C1 segment of cervical spinal cord (tissue), 14 donors: Measurements from ENCODE around the gene GAS2L1.
A peak's percentile ranks its signal among the peaks of the same experiment; 100 is the strongest.

Source experiments
- DNase-seq, 14 donors: peaks; one replicate each; lab custom pipeline; 2025; lab: John Stamatoyannopoulos, UW

The GAS2L1 gene

DNA sequence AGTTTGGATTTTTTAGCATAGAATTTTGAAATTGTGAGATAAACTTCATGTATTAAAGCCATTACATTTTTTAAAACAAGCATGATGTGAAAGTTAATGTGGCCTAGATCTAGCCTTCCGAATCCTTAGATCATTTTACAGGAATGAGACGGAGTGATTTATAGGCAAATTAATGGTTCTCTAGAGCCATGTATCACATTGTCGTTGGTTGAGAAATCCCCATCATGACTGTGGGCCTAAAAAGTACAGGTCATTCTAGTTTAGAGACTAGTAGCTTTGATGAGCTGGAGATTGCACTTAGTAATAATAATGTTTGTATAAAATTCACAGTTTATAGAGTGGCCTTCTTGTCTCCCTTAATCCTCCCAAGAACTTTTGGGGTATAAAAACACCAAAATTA lies 31.3 kb upstream of the GAS2L1 start:
- no peak for DNase-seq

DNA sequence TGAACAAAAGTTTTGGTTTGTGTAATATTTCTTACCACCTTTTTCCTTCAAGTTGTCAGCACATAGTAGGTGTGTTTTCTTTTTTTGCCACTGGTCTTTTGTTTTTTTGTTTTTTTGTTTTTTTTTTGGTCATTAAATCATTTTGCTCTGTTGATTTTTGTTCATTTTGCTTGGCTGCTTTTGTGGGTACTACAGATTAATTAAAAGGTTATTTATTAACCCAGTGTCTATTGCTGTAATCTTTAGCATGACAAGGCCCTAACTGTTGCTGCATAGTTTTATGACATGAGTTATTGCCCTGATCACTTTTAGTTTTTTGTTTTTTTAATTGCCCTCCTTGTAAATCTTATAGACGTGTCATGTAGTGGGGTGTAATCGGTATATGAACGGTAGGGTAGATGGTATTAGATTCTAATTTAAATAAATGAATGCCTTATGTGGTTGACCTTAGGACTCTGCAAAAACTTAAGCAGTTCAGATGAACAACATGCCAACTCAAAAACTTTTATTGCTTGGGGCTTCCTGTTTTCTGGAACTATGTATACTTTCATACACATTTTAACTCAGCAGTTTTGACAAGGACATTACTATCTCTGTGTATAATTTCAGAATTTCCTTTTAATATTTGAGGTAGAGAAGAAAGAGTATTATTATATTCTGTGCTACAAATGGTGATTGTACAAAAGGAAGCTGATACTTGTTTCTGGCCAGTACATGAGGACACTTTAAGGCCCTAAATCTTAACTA lies 30.5 kb upstream of the GAS2L1 start:
- no peak for DNase-seq

DNA sequence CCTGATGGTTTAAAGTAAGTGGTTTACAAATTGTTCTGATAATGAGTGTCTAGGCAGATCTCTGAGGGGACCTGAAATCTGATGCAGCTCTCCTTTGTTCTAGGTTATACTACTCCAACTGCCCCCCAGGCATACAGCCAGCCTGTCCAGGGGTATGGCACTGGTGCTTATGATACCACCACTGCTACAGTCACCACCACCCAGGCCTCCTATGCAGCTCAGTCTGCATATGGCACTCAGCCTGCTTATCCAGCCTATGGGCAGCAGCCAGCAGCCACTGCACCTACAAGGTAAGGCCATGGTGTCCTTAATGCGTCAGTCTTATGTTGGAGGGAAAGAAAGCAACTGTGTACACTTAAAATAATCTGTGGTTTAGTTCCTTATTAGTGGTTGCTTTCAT lies 28.5 kb upstream of the GAS2L1 start:
- no peak for DNase-seq

DNA sequence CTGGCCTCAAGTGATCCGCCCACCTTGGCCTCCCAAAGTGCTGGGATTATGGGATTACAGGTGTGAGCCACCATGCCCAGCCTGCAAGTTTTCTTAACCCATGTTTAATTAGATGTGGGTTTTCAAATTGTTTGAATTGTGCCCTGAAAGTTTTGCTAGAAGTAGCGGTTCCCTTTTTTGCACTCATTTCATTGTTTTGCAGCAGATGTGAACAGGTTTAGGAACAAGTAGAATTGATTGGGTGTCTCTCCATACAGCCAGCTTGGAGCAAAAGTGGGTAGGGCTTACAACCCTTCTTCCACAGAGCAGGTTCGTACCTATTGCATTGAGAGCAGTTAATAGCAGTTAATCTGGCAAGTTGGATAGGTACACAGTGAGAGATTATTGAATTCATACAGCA lies 22.3 kb upstream of the GAS2L1 start:
- DNase-seq, result no peak

DNA sequence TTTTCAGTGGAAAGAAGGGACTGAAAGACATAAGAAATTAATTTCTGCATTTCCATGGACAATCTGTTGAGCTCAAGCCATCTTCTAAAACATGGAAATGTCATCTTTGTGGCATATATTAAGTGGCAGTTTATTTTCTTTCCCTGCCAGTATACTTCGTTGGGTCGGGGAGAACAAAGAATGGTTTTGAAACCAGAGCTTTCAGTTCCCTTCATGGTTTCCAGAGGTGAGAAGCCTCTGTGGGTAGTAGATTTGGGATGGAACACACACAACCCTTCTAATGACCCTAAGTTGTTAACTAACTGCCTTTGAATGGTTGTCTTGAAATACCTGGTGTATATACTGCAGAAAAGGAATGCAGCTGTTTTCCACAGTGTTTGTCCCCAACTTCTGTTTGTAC lies 17.6 kb upstream of the GAS2L1 start:
- DNase-seq, result no peak

DNA sequence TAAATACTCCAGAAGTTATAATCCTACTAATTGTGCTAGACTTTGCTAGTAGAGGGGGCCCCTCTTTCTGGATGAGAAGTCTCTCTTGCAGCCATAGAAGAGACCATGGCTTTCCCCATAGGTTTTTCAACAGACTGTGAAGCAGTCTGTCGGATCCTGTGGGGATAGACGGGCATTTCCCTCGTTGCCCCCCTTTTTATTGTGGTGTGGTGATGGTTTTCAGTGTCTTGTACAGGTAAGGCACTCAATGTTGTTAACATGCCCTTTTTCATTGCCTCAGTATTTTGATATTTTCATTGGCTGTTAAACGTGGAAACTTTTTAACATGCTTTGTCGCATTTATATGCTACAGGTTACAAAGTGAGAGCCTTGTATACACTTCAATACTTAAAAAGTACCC lies 16.4 kb upstream of the GAS2L1 start:
- no peak for DNase-seq

DNA sequence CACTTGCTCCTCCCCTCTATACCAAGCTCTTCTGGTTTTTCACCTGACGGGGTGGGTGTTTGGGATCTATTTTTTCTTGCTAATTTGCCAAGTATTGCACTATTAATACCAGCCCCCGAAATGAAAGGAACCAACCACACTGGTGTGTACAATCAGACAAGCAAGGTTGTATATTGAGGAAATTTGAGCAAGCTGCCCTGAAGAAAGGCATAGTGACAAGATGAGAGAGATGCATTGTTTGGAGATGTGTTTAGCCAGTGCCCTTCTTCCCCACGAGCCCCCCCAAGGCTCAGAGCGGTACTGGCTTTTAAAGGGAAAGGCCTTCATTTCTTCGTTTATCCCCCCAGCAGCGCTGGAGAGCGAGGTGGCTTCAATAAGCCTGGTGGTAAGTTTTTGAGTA lies 15.2 kb upstream of the GAS2L1 start:
- DNase-seq, result no peak

DNA sequence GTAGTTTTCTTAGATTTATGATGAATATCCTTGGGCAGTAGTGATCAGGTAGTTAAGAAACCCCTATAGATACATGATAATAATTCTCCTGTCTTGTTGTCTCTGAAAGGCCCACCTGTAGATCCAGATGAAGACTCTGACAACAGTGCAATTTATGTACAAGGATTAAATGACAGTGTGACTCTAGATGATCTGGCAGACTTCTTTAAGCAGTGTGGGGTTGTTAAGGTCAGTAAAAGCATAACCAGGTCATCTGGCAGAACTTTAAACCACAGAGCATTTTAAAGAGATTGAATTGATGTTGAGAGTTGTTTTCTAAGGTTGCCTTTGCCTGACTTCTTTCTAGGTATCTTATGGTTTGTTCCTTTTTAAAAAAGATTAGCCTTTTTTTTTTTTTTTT lies 14.1 kb upstream of the GAS2L1 start:
- DNase-seq, result no peak

DNA sequence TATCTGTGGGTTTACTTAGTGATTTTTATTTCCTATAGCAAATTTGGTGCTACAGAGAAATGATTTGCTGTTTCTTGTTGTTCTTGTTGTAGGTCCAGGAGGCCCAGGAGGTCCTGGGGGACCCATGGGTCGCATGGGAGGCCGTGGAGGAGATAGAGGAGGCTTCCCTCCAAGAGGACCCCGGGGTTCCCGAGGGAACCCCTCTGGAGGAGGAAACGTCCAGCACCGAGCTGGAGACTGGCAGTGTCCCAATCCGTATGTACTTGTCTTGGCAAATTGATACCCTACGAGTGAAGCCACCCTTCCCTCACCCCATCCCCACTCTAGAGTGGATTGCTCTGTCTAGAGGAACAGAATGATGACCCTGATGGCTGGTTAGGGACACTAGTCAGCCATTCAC lies 7.8 kb upstream of the GAS2L1 start:
- DNase-seq, result no peak

DNA sequence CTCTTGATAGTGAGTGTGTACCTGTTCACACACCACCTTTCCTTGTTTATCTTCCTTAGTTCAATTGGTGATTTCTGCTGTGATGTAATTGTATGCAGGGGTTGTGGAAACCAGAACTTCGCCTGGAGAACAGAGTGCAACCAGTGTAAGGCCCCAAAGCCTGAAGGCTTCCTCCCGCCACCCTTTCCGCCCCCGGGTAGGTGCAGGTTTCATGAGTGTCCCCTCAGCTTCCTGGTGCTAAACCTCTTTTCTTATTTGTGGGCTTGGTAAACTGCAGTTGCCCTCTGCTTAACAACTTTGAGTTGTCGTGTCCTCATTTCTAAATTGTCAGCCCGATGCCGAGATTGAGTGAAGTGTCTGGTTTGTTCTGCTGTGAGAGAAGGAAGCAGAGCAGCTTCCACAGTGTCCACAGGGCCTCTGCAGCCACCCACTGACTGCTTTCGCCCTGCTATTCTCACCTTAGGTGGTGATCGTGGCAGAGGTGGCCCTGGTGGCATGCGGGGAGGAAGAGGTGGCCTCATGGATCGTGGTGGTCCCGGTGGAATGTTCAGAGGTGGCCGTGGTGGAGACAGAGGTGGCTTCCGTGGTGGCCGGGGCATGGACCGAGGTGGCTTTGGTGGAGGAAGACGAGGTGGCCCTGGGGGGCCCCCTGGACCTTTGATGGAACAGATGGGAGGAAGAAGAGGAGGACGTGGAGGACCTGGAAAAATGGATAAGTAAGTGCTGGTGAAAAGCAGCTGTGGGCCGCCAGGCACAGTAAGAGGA lies 7.1 kb upstream of the GAS2L1 start:
- DNase-seq, result no peak

DNA sequence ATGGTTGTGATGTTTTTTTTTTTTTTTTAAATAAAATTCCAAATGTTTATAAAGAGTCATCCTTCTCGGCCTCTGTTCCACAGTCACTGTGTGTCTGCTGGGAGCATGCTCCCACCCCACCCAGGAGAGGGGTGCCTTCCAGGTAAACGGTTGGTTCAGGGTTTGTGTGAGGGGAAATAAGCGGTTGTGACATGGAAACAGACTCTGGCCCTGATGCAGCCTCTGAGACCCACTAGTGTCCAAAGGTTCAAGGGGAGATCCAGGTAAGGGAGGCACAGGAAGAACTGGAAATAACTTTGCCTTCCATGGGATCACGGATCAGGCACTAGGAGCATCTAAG lies 6.0 kb upstream of the GAS2L1 start:
- DNase-seq, result no peak

DNA sequence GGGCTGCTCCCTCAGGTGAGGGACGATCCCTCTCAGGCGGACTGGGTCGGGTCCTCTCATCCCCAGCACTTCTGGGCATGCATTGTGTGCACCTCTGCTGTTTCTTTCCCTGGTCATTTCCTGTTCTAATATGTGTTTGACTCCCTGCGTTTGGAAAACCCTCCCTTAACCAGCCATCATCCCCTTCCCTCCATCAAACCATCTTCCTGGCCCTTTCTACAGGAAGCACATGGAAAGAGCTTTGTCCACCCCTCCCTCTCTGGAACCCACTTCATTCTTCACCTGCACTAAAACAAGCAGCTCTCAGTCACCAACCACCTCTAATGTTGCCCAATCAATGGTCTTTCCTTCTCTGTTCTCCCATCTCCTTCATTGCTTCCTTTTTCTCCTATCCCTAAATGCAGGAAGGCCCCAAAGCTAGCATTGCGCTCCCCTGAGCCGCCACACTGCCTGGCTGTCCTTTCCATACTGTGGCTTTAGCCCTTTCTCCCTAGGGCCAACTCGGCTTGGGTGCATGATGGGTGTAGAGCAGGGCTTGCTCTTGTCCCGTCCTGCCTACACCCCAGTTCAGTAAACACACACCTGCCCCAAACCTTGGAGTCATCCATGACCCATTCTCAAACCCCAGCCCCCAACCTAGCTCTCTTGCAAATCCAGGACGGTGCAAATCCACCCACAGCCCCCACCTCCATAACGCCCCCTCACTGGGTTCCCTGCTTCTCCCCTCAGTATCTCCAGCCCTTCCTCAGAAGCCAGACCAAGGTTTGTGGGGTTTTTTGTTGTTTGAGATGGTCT lies 5.4 kb upstream of the GAS2L1 start:
- no peak for DNase-seq

DNA sequence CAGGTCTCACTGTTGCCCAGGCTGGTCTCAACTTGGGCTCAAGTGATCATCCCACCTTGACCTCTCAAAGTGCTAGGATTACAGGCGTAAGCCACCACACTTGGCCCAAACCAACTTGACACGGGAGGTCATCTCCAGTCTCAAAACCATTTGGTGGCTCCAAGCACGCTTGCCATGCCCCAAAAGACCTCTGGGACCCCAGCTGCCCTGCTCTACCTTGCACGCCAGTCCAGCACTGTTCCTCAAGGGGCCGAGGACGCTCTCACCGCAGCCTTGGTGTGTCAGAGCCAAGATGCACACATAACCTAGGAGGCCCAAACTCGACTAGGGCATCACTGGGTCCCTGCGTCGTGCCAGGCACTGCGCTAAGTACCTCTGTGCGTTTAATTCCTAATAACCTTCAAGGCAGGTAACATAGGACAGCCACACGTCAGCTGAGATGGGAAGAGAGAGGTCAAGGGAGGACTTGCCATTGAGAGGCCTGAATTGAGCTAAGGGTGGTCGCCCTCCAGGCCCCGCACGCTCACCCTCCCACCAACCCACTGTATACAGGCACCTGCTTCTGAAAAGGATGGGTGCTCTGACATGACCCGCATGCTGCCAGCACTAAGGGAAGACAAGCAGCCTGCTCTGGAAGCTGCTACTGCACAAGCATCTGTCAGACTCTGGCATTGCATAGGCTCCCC lies 4.6 kb upstream of the GAS2L1 start:
- peak in 1 of 14 donors; percentile 75 for DNase-seq

DNA sequence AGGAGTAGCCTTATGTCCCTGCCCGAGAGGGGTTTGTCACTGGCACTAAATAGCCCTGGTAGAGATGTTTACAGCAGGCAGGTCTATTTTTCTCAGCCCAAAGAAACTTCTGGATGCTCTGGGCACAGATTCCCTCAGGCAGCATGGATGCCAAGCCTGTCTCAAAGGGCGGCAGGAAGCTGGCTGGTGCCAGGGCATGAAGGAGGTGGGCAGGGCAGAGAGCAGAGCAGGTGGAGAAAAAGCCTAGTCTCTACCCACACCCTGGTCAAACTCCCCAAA lies 4.1 kb upstream of the GAS2L1 start:
- peak in 4 of 14 donors; percentile 44 to 75 (median 60) for DNase-seq

DNA sequence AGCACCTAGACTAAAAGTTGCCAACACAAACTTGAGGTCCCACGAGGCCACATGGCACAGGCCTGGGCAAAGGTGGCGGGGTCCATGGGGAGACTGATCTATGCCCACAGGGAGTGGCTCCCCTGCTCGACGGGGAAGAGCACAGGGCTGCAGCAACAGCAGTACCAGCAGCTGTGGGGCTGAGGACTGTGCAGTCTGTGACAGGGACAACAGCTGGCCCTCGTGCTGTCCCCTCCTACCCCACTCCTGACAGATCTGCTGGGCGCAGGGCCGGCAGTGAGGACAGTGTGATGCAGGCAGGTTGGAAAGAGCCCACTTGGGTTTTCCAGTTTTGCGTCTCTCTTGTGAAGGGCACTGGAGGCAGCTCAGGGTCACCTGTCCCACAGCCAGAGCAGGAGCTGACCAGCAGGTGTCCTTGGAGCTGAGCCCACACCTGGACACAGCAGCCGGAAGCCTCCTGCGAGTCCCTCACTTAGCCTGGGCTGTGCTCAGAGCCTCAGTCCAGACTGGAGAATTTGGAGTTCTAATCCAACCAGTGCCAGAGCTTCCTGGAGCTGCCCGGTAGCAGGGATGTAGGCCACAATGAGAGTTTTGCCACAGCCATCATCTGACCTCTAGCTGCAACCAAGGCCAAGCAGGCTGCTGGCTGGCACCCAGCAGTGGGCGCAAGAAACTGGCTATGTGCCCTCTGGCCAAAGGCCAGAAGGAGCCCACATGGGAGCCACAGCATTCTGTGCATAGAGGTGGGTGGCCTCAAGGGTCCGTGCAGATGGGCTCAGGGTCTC lies 3.6 kb upstream of the GAS2L1 start:
- DNase-seq, result peak in 5 of 14 donors; percentile 16 to 66 (median 64)

DNA sequence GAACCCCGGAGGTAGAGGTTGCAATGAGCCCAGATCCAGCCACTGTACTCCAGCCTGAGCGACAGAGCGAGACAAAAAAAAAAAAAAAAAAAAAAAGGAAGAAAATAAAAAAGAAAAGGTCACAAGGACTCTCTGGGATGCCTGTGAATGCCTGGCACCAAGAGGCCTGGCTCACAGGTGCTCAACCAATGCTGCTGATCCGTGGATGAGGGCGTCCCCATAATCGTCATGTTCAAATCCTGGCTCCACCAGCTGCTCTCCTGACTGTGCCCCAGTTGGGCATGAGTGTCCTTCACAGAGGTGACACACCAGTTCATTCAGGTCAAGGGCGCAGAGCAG lies 645 bp upstream of the GAS2L1 start:
- no peak for DNase-seq

DNA sequence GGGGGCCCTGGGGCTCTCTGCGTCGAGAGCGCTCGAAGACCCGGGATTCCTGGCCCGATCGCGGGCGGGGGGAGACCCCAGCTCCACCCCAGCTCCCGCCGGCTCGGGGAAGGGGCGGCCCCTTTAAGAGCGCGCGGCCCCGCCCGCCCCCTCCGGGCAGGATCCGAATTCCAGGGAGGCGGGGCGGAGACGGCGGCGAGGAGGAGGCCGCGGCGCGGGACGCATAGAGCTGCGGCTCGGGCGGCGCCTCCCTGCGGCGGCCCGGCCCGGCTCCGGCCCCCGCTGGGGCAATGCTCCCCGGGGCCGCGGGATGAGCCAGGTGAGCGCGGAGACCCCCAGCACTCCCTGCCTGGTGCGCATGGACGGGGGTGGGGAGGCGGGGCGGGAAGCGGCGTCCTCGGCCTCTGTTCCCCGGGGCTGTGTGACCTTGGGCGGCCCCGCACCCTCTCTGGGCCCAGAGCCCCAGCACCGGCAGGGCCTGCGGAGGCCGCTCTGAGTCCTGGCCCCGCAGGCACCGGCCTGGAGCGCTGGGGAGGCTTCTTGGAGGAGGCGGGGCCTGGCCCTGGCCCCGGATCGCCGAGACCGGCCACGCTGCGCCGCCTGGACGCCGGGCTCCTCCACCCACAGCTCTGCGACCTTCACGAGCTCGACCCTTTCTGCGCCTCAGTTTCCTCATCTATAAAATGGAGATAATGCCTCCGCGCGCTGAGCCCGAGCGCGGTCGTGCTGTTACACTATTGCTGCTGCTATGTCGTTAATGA lies 565 bp downstream of the GAS2L1 start:
- peak in 12 of 14 donors; percentile 29 to 78 (median 56) for DNase-seq

DNA sequence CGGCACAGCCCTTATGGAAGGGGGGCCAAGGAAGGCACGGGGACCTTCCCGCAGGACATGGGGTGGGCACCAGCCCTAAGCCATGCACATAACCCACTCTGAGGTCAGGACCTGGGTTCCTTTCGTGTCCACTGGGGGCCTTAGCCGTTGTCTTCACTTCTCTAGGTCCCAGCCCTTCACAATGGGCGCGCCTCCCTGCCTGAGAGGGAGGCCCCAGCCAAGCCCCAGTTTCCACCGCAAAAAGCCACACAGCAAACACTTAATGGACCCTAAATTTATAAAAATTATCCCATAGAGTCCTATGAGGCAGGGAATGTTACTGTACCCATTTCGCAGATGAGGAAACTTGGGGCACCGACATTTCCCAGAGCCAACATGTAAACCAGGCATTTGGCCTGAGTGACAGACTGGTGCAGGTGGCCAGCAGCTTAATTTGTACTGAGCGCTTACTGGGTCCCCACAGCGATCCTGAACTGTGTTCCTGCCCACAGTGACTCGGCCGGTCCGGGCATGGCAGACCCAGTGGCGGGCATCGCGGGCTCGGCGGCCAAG lies 1.2 kb downstream of the GAS2L1 start:
- DNase-seq, result no peak

DNA sequence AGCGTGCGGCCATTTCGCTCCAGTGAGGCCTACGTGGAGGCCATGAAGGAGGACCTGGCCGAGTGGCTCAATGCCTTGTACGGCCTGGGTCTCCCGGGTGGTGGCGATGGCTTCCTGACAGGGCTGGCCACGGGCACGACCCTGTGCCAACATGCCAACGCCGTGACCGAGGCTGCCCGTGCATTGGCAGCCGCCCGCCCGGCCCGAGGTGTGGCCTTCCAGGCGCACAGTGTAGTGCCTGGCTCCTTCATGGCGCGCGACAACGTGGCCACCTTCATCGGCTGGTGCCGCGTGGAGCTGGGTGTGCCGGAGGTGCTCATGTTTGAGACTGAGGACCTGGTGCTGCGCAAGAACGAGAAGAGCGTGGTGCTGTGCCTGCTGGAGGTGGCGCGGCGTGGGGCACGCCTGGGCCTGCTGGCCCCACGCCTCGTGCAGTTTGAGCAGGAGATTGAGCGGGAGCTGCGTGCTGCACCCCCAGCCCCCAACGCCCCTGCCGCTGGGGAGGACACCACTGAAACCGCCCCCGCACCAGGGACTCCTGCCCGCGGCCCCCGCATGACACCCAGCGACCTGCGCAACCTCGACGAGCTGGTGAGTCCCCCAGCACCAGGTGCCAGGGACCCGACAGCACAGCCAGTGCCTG lies 1.8 kb downstream of the GAS2L1 start:
- peak in 1 of 14 donors; percentile 40 for DNase-seq

DNA sequence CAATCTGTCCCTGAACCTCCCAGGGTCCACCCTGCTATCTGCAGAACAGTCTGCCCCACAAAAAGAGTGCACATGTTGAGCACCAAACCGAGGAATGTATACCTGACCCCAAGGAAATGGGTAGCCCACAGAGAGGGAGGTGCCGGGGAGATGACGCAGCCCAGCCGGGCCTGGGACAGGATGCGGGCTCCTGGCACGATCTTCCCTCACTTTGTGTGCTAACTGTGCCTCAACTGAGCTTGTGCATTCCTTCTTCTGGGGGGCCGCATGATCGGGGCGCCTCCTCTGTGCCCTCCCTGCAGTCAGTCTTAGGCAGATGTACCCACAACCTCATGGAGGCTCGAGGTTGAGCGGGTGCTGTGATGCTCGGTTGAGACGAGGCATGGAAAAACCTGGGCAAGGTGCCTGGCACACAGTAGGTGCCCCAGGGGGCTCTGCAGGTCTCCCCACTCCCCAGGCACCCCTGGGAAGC lies 2.4 kb downstream of the GAS2L1 start:
- peak in 1 of 14 donors; percentile 27 for DNase-seq
